ENCODE data around the gene INTS12.

The INTS12 gene

DNA sequence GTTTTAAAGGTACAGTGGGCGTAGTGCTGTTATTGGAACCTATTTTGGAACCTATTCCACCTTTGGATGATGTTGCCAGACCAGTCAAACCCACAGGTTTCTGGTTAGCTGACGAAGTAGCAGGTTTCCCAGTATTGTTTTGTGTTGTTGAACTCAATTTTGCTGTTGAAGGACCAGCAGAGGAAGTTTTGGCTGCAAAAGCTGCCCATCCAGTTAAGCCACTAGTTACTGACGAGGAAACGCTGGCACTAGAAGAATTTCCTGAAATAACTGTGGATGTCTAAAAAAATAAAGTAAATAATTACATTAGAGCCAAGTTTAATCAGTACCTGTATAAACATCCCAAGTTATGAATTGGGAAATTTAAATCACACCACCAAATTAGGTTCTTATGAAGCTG, 25.5 kb downstream of the INTS12 start:
- in situ Hi-C loops (cut with HindIII; ENCODE audit: low sequenced_read_pairs): no loop called here
- no peak overlapping the region for H3K4me3 ChIP-seq (ENCODE audit: low read depth, low read length)
- TF ChIP-seq, protein P1, sequence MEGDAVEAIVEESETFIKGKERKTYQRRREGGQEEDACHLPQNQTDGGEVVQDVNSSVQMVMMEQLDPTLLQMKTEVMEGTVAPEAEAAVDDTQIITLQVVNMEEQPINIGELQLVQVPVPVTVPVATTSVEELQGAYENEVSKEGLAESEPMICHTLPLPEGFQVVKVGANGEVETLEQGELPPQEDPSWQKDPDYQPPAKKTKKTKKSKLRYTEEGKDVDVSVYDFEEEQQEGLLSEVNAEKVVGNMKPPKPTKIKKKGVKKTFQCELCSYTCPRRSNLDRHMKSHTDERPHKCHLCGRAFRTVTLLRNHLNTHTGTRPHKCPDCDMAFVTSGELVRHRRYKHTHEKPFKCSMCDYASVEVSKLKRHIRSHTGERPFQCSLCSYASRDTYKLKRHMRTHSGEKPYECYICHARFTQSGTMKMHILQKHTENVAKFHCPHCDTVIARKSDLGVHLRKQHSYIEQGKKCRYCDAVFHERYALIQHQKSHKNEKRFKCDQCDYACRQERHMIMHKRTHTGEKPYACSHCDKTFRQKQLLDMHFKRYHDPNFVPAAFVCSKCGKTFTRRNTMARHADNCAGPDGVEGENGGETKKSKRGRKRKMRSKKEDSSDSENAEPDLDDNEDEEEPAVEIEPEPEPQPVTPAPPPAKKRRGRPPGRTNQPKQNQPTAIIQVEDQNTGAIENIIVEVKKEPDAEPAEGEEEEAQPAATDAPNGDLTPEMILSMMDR (IDR thresholded peaks at IDR 0.05; ENCODE audit: low read depth, low read length, missing control alignments): no peak
- DNase-seq (ENCODE audit: low read depth): no peak

DNA sequence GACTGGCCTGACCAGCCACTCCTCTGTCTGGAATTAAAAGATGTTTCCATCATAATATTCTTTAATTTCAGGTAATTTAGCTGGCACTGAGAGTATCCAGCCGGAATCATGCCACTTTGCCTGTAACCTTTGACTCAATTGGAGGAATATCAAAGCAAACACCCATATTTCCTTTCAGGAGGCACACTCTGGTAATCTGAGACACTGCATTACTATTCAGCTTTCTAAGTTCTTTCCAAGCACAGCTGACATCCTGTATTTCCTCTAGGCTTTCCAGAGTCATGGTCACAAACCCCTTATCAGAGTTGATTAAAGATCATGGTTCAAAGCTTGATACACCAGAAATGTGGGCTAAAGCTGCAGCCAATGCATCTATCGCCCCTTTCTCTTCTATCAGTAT, 29.3 kb downstream of the INTS12 start:
- no peak overlapping the region for H3K4me3 ChIP-seq (ENCODE audit: low read depth, low read length)
- no peak for DNase-seq (ENCODE audit: low read depth)
- in situ Hi-C loops (cut with HindIII; ENCODE audit: low sequenced_read_pairs): no loop called here
- TF ChIP-seq, protein P1 (IDR thresholded peaks at IDR 0.05; ENCODE audit: low read depth, low read length, missing control alignments): no peak

DNA sequence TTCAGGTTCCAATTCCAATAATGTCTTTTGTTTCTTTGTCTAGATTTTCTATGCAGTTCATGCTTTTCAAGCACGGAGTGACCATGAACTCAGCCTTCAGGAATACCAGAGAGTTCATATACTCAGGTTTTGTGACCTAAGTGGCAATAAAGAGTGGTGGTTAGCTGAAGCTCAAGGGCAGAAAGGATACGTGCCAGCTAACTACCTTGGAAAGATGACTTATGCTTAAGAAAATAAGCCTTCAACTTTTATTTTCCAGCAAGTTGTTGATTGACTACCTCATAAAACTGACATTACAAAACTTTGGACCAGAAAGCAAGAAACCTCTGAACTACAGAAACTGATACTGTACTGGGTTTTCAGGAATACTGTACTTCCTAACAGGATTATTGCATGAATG, 30.8 kb downstream of the INTS12 start:
- in situ Hi-C loops (cut with HindIII; ENCODE audit: low sequenced_read_pairs): no loop called here
- TF ChIP-seq, protein P1 (IDR thresholded peaks at IDR 0.05; ENCODE audit: low read depth, low read length, missing control alignments): no peak
- no peak overlapping the region for H3K4me3 ChIP-seq (ENCODE audit: low read depth, low read length)
- DNase-seq (ENCODE audit: low read depth): no peak

DNA sequence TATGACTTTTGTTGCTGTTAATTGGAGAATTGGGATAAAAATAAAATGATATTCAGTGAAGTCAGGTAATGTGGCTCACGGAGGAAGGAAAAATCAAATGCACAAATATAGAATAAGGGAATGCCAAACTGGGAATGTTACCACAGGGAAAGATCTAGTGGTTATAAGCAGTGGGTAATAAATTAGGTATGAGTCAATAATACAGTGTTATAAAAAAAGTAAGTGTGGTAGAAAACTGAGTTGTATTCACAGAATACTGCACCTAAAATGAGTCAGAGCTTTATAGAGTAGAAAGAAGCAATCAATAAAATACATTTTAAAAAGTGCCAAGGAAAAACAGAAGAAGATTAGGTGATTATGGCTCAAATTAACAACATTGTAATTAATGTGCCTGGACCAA, 34.5 kb downstream of the INTS12 start:
- TF ChIP-seq, protein P1 (IDR thresholded peaks at IDR 0.05; ENCODE audit: low read depth, low read length, missing control alignments): no peak
- DNase-seq (ENCODE audit: low read depth): no peak
- in situ Hi-C loops (cut with HindIII; ENCODE audit: low sequenced_read_pairs): no loop called here
- no peak overlapping the region for H3K4me3 ChIP-seq (ENCODE audit: low read depth, low read length)

DNA sequence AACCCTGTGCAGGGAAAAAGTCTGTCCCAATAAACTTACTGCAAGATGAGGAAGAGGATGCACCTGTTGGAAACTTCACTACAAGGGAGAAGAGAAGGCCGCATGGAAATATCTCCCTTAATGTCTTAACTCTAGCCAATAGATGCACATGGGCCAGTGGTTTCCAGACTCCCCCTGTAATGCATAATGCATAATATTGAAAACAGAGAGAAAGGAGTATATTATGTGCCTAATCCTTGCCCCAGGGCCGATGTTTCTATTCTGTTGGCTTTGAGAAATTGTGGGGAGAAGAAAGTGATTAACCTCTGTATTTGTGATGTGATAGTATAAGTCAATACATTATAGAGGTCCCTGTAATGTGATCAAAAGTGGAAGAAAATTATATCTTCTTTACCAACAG, 37.2 kb downstream of the INTS12 start:
- H3K4me3 ChIP-seq (ENCODE audit: low read depth, low read length): no peak overlapping the region
- TF ChIP-seq, protein P1 (IDR thresholded peaks at IDR 0.05; ENCODE audit: low read depth, low read length, missing control alignments): no peak
- in situ Hi-C loops (cut with HindIII; ENCODE audit: low sequenced_read_pairs): no loop called here
- no peak for DNase-seq (ENCODE audit: low read depth)

DNA sequence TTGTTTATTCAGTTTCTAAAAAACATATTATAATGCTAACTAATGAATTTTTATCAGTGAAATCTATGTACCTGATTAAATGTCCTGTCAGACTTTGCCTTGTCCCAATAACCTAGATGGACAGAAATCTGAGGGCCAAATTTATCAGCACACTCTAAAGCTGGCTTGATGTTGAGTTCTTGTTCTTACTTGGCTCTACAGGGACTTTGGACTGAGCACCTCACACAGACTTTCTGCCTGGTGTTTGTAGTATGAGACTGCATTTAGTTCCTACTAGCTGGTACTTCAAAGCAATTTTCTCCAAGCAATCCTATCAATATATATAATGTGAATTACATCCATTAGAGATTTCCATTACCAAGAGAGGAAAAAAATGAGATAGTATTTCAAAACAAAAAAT, 37.8 kb downstream of the INTS12 start:
- in situ Hi-C loops (cut with HindIII; ENCODE audit: low sequenced_read_pairs): no loop called here
- TF ChIP-seq, protein P1 (IDR thresholded peaks at IDR 0.05; ENCODE audit: low read depth, low read length, missing control alignments): no peak
- H3K4me3 ChIP-seq (ENCODE audit: low read depth, low read length): no peak overlapping the region
- no peak for DNase-seq (ENCODE audit: low read depth)

DNA sequence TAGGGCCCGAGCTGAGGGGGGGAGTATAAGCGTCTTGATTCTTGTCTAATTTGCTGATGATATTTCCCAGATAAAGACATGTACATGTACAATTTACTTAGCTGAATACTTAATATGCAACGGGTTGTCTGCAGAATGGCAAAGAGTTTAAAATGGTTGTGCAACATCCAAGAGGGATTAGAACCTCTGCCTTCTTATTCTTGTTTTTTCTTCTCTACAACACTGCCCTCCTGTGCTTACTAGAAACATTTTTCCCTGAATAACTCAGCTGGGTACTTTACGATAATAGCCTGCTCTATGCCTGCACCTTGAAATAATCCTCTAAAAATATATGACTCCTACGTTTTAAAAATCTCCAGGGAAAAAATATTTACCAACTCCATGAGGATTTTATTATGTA, 41.8 kb downstream of the INTS12 start:
- peak; percentile 18 for DNase-seq (ENCODE audit: low read depth)
- in situ Hi-C loops (cut with HindIII; ENCODE audit: low sequenced_read_pairs): no loop called here
- TF ChIP-seq, protein P1 (IDR thresholded peaks at IDR 0.05; ENCODE audit: low read depth, low read length, missing control alignments): peak; percentile 30

More for the DNA sequence above, 41.8 kb downstream of the INTS12 start:
- H3K4me3 ChIP-seq (ENCODE audit: low read depth, low read length): no peak overlapping the region
